Upper lobe of left lung (tissue), 6 donors: Measurements from ENCODE around the gene RASSF7. TPM values are rescaled to one million over a fixed set of nuclear protein-coding genes. Genes with fewer than 3 reads are reported as not detected.

Experiments used
- ATAC-seq, 2 donors: fragments of 200-7000 bp; cut with Tn5 transposase; one replicate each; pipeline ENCODE4 v1.9.1; 2022; ENCODE audit warnings: mild to moderate bottlenecking in 2 of 2, moderate library complexity in 2 of 2; ENCODE audit not compliant: low FRiP score in 2 of 2
- DNase-seq, 2 donors: peaks; one replicate each; pipeline ENCODE4 v3.0.0-alpha.2; 2019 to 2020
- H3K27ac ChIP-seq, 4 donors: fragments of 200-600 bp; sonication (generic); one replicate each; pipeline ENCODE4 v1.5.1; 2016 to 2019
- H3K27me3 ChIP-seq, 4 donors: fragments of 200-600 bp; sonication (generic); one replicate each; pipeline ENCODE4 v1.5.1; 2017 to 2019
- H3K36me3 ChIP-seq, 4 donors: fragments of 200-600 bp; sonication (generic); one replicate each; pipeline ENCODE4 v1.5.1; 2016 to 2019
- H3K4me1 ChIP-seq, 4 donors: fragments of 200-600 bp; sonication (generic); one replicate each; pipeline ENCODE4 v1.5.1; 2018 to 2019
- H3K4me3 ChIP-seq, 4 donors: fragments of 200-600 bp; sonication (generic); one replicate each; pipeline ENCODE4 v1.5.1; 2017 to 2019; ENCODE audit warnings: mild to moderate bottlenecking in 2 of 4, moderate library complexity in 1 of 4
- H3K9me3 ChIP-seq, 4 donors: fragments of 200-600 bp; sonication (generic); one replicate each; pipeline ENCODE4 v1.5.1; 2018 to 2019
- EP300 ChIP-seq, 4 donors: sonication (generic); formaldehyde crosslinking; IDR thresholded peaks; one replicate each; pipeline ENCODE4 v1.5.1; 2017; ENCODE audit warnings: antibody characterized with exemption in 4 of 4, control low read depth in 2 of 4
- POLR2A ChIP-seq, 4 donors: fragments of 450-650 bp; IDR thresholded peaks; one replicate each; pipeline ENCODE4 v1.5.1; 2016 to 2017; ENCODE audit warnings: antibody characterized with exemption in 4 of 4, mild to moderate bottlenecking in 2 of 4
- POLR2AphosphoS5 ChIP-seq, 2 donors: sonication (generic); formaldehyde crosslinking; IDR thresholded peaks; one replicate each; pipeline ENCODE4 v1.5.1; 2017; ENCODE audit warnings: antibody characterized with exemption in 2 of 2
- WGBS, 2 donors: methylation state at CpG; one replicate each; pipeline ENCODE4 v1.1.5; 2017 to 2018; 5-methylcytosine and 5-hydroxymethylcytosine counted together
- total RNA-seq, 6 donors: library from RNA; depleted of rRNA in 4 of 6; stranded (reverse); fragments of >200 nt in 4 of 6; gene quantifications; one replicate each; pipeline versions ENCODE4 v1.1.0 to v1.2.1, GENCODE V29; 2016 to 2021
- TF ChIP-seq, protein P1 (sequence below), 6 experiments: fragments of 450-650 bp in 4 of 6; fragments of 200-600 bp in 2 of 6; sonication (generic) in 2 of 6; IDR thresholded peaks; one replicate each; pipeline ENCODE4 v1.5.1; 2016 to 2019; ENCODE audit warnings: antibody characterized with exemption in 6 of 6
- donor health status: DM: no; HTN: no; CAD: no; lungs with moderate emphysema.
- donor health status: DM: no; HTN: yes; CAD: no; lungs with severe emphysema.

The RASSF7 gene
- total RNA-seq, 6 donors from 2014 or later: 80.2 to 222 (median 129) TPM

DNA sequence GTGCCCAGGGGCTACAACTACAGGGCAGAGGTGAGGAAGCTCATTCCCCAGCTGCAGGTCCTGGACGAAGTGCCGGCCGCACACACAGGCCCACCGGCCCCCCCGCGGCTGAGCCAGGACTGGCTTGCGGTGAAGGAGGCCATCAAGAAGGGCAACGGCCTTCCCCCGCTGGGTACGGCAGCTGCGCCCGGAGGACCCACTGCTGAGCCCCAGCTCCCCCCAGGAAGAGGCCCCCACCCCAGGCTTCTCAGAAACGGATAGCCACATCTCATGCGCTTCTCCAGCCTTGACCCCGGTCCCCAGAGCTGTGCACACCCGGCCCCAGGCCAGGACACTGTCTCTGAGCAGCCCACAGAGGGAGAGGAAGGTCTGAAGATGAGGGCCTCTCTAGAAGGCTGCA, 9.6 kb upstream of the RASSF7 start:
- DNase-seq (peak in 1 of 2 donors; percentile 77), ATAC-seq (no peak)
- H3K27ac ChIP-seq: no peak overlapping the region
- no peaks in the 10 kb centered on the region for H3K9me3 ChIP-seq
- peaks cover 0 to 18% (median 7%) of the 10 kb centered on the region in 4 donors for H3K27me3 ChIP-seq
- H3K4me1 ChIP-seq: peaks cover 17 to 22% (median 20%) of the 10 kb centered on the region in 4 donors
- TF ChIP-seq POLR2AphosphoS5 (IDR thresholded peaks at IDR 0.05): no peak
- no peak for TF ChIP-seq POLR2A (IDR thresholded peaks at IDR 0.05)
- TF ChIP-seq, protein P1, sequence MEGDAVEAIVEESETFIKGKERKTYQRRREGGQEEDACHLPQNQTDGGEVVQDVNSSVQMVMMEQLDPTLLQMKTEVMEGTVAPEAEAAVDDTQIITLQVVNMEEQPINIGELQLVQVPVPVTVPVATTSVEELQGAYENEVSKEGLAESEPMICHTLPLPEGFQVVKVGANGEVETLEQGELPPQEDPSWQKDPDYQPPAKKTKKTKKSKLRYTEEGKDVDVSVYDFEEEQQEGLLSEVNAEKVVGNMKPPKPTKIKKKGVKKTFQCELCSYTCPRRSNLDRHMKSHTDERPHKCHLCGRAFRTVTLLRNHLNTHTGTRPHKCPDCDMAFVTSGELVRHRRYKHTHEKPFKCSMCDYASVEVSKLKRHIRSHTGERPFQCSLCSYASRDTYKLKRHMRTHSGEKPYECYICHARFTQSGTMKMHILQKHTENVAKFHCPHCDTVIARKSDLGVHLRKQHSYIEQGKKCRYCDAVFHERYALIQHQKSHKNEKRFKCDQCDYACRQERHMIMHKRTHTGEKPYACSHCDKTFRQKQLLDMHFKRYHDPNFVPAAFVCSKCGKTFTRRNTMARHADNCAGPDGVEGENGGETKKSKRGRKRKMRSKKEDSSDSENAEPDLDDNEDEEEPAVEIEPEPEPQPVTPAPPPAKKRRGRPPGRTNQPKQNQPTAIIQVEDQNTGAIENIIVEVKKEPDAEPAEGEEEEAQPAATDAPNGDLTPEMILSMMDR (IDR thresholded peaks at IDR 0.05): no peak
- no peak overlapping the region for H3K4me3 ChIP-seq
- no peaks in the 10 kb centered on the region for H3K36me3 ChIP-seq
- 84% methylated on average over 13 of the region's 16 CpGs; no CpG with 5 or more reads in 1 of the 2 donors for WGBS, 2 donors

- ATAC-seq (no peak), DNase-seq (peak in 1 of 2 donors; percentile 76)
- Histone ChIP-seq H3K9me3 (no peaks in the 10 kb centered on the region), H3K36me3 (no peaks in the 10 kb centered on the region), H3K4me1 (peaks cover 18 to 27% (median 22%) of the 10 kb centered on the region in 4 donors), H3K27ac (no peak overlapping the region), H3K27me3 (peaks cover 1 to 22% (median 9%) of the 10 kb centered on the region in 4 donors), H3K4me3 (no peak overlapping the region)
- no peak for TF ChIP-seq POLR2AphosphoS5 (IDR thresholded peaks at IDR 0.05)
- TF ChIP-seq, protein P1 (IDR thresholded peaks at IDR 0.05): no peak
- no peak for TF ChIP-seq EP300 (IDR thresholded peaks at IDR 0.05)
- no peak for TF ChIP-seq POLR2A (IDR thresholded peaks at IDR 0.05)
- WGBS, 2 donors: 81 to 90% methylated on average over 2 to 12 of the region's 12 CpGs
Measured at GRCh38 chr11:551596-551995, 9.2 kb upstream of the RASSF7 start.

- Histone ChIP-seq H3K36me3 (no peaks in the 10 kb centered on the region), H3K27me3 (peaks cover 1 to 22% (median 9%) of the 10 kb centered on the region in 4 donors), H3K4me1 (peaks cover 18 to 28% (median 22%) of the 10 kb centered on the region in 4 donors), H3K4me3 (no peak overlapping the region), H3K27ac (no peak overlapping the region), H3K9me3 (no peaks in the 10 kb centered on the region)
- ATAC-seq (no peak), DNase-seq (peak in 1 of 2 donors; percentile 78)
- no peak for TF ChIP-seq POLR2AphosphoS5 (IDR thresholded peaks at IDR 0.05)
- TF ChIP-seq, protein P1 (IDR thresholded peaks at IDR 0.05): no peak
- no peak for TF ChIP-seq POLR2A (IDR thresholded peaks at IDR 0.05)
- no peak for TF ChIP-seq EP300 (IDR thresholded peaks at IDR 0.05)
- WGBS, 2 donors: 85 to 89% methylated on average over 12 to 27 of the region's 27 CpGs
Measured at GRCh38 chr11:553083-553987, 7.4 kb upstream of the RASSF7 start.

DNA sequence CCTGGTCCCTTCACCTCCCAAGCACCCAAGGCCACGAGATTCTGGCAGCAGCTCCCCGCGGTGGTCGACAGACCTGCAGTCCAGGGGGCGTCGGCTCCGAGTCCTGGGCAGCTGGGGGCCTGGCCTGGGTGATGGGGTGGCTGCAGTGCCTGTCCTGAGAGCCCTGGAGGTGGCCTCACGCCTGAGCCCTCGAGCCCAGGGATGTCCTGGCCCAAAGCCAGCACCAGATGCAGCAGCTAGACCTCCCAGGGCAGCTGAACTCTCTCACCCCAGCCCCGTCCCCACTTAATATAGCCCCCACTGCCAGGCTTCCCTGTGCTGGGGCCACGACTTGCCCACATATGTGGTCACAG, 6.8 kb upstream of the RASSF7 start:
- Histone ChIP-seq H3K36me3 (no peaks in the 10 kb centered on the region), H3K4me1 (peaks cover 18 to 28% (median 22%) of the 10 kb centered on the region in 4 donors), H3K4me3 (no peak overlapping the region), H3K9me3 (no peaks in the 10 kb centered on the region), H3K27me3 (peaks cover 1 to 22% (median 9%) of the 10 kb centered on the region in 4 donors), H3K27ac (no peak overlapping the region)
- DNase-seq: peak in 1 of 2 donors; percentile 73
- 53 to 62% methylated on average over 5 to 9 of the region's 11 CpGs for WGBS, 2 donors
- no peak for ATAC-seq
- TF ChIP-seq POLR2A (IDR thresholded peaks at IDR 0.05) (no peak), POLR2AphosphoS5 (IDR thresholded peaks at IDR 0.05) (no peak), EP300 (IDR thresholded peaks at IDR 0.05) (no peak)
- TF ChIP-seq, protein P1 (IDR thresholded peaks at IDR 0.05): no peak
